SU-DHL-6 (cell line): ENCODE results near the gene TMEM94.

Experiments used
- H2AFZ ChIP-seq: fragments of 200-600 bp; sonication (generic); 2 replicates; pipeline ENCODE4 v1.6.1; 2014; ENCODE audit warnings: low read depth, mild to moderate bottlenecking, moderate library complexity, mixed read lengths, antibody characterized with exemption, low read length; ENCODE audit not compliant: severe bottlenecking
- H3F3A ChIP-seq: fragments of 200-600 bp; shearing (Covaris generic); 2 replicates; pipeline ENCODE4 v1.6.0; 2016; ENCODE audit warnings: antibody characterized with exemption, mild to moderate bottlenecking; ENCODE audit not compliant: insufficient read depth
- H3K27ac ChIP-seq: fragments of 200-600 bp; sonication (generic); 2 replicates; pipeline ENCODE4 v1.5.1; 2016; ENCODE audit warnings: low read depth, mild to moderate bottlenecking, low read length, moderate library complexity, mixed read lengths
- H3K27me3 ChIP-seq: fragments of 200-600 bp; sonication (generic), shearing (Covaris generic); 2 replicates; pipeline ENCODE4 v1.6.0; 2014; ENCODE audit warnings: mild to moderate bottlenecking, low read length
- H3K36me3 ChIP-seq: fragments of 200-600 bp; sonication (generic); 2 replicates; pipeline ENCODE4 v1.6.1; 2014; ENCODE audit warnings: mild to moderate bottlenecking, low read length, mixed read lengths
- H3K4me2 ChIP-seq: fragments of 300-600, 200-600 bp; shearing (Covaris generic), sonication (generic); 2 replicates; pipeline ENCODE4 v1.6.0; 2014; ENCODE audit warnings: low read length, low read depth, mild to moderate bottlenecking; ENCODE audit not compliant: poor library complexity, severe bottlenecking
- H3K4me3 ChIP-seq: fragments of 200-600 bp; sonication (generic); 2 replicates; pipeline ENCODE4 v1.5.1; 2014; ENCODE audit warnings: antibody characterized with exemption, low read length, mild to moderate bottlenecking, mixed read lengths; ENCODE audit not compliant: insufficient read depth, poor library complexity, severe bottlenecking
- H3K79me2 ChIP-seq: fragments of 200-600 bp; sonication (generic); 2 replicates; pipeline ENCODE4 v1.6.1; 2014; ENCODE audit warnings: mild to moderate bottlenecking, low read length, moderate library complexity; ENCODE audit not compliant: insufficient read depth
- H3K9ac ChIP-seq: fragments of 200-600 bp; sonication (generic); 2 replicates; pipeline ENCODE4 v1.7.0; 2014; ENCODE audit warnings: mild to moderate bottlenecking, low read length
- H3K9me2 ChIP-seq: fragments of 200-600 bp; sonication (generic); replicated peaks from 2 replicates; pipeline ENCODE4 v1.6.1; 2014; ENCODE audit warnings: low read length; ENCODE audit not compliant: insufficient read depth
- H3K9me3 ChIP-seq: fragments of 200-600 bp; sonication (generic); 2 replicates; pipeline ENCODE4 v1.6.1; 2014; ENCODE audit warnings: low read length, mixed read lengths; ENCODE audit not compliant: insufficient read depth
- H4K20me1 ChIP-seq: fragments of 200-600 bp; sonication (generic); 2 replicates; pipeline ENCODE4 v1.6.1; 2014; ENCODE audit warnings: low read depth, mild to moderate bottlenecking, antibody characterized with exemption, low read length, moderate library complexity, mixed read lengths
- CTCF ChIP-seq: fragments of 200-600 bp; sonication (generic); IDR thresholded peaks from one replicate; pipeline ENCODE4 v1.5.1; 2017; ENCODE audit warnings: antibody characterized with exemption, mild to moderate bottlenecking, low read length, moderate library complexity; ENCODE audit not compliant: insufficient read depth, poor library complexity, severe bottlenecking
- EZH2phosphoT487 ChIP-seq: fragments of 200-600 bp; sonication (generic), shearing (Covaris generic); conservative IDR thresholded peaks from 2 replicates; pipeline ENCODE4 v1.6.1; 2018; ENCODE audit warnings: mild to moderate bottlenecking, antibody characterized with exemption, low read length, moderate library complexity, mixed read lengths

TMEM94 gene

GRCh38 chr17:75492555-75493168, 36.2 kb downstream of the TMEM94 start:
- Histone ChIP-seq H3K36me3 (no peaks in the 10 kb centered on the region), H3K4me3 (no peak overlapping the region), H3K27ac (no peak overlapping the region), H3K9me2 (no peaks in the 10 kb centered on the region), H3K9ac (no peak overlapping the region), H3K9me3 (no peaks in the 10 kb centered on the region), H3K4me2 (no peak overlapping the region), H3K27me3 (no peaks in the 10 kb centered on the region), H3K79me2 (no peaks in the 10 kb centered on the region), H3F3A (no peaks in the 10 kb centered on the region), H2AFZ (no peak overlapping the region), H4K20me1 (no peaks in the 10 kb centered on the region)
- TF ChIP-seq CTCF: no peak
- TF ChIP-seq EZH2phosphoT487: no peak

GRCh38 chr17:75493476-75494129, 37.2 kb downstream of the TMEM94 start:
- no peak overlapping the region for H3K9ac ChIP-seq
- H3K36me3 ChIP-seq: no peaks in the 10 kb centered on the region
- H3F3A ChIP-seq: no peaks in the 10 kb centered on the region
- H3K27me3 ChIP-seq: no peaks in the 10 kb centered on the region
- H3K27ac ChIP-seq: no peak overlapping the region
- no peaks in the 10 kb centered on the region for H4K20me1 ChIP-seq
- H3K4me2 ChIP-seq: no peak overlapping the region
- no peaks in the 10 kb centered on the region for H3K79me2 ChIP-seq
- no peaks in the 10 kb centered on the region for H3K9me3 ChIP-seq
- no peaks in the 10 kb centered on the region for H3K9me2 ChIP-seq
- no peak overlapping the region for H2AFZ ChIP-seq
- no peak overlapping the region for H3K4me3 ChIP-seq
- TF ChIP-seq EZH2phosphoT487: no peak
- no peak for TF ChIP-seq CTCF

DNA sequence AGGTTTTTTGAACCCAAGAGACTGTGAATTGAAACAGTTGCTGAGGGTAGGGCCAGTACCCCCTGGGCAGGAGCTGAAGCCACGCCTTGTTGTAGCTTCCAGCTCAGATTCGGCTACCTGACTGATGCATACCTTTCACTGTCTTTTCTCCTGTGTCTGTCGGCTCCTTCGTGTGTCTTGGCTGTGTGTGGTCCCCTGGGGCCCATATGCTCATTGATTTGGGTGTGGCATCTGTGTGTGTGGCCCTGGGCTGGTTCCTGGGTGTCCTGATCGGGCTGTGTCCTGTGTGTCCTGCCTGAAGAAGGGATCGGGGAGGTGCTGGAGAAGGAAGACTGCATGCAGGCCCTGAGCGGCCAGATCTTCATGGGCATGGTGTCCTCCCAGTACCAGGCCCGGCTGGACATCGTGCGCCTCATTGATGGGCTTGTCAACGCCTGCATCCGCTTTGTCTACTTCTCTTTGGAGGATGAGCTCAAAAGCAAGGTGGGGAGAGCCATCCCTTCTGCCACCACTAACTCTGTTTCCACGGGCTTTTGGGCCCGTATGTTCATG, 38.0 kb downstream of the TMEM94 start:
- Histone ChIP-seq H3K9me2 (no peaks in the 10 kb centered on the region), H3K36me3 (no peaks in the 10 kb centered on the region), H3K9ac (no peak overlapping the region), H3K79me2 (no peaks in the 10 kb centered on the region), H4K20me1 (no peaks in the 10 kb centered on the region), H3K4me3 (no peak overlapping the region), H3F3A (no peaks in the 10 kb centered on the region), H3K27me3 (no peaks in the 10 kb centered on the region), H3K9me3 (no peaks in the 10 kb centered on the region), H2AFZ (no peak overlapping the region), H3K4me2 (no peak overlapping the region), H3K27ac (no peak overlapping the region)
- no peak for TF ChIP-seq CTCF
- TF ChIP-seq EZH2phosphoT487: no peak
